ENCODE data around the gene GPR107.

- TF ChIP-seq, protein P1, sequence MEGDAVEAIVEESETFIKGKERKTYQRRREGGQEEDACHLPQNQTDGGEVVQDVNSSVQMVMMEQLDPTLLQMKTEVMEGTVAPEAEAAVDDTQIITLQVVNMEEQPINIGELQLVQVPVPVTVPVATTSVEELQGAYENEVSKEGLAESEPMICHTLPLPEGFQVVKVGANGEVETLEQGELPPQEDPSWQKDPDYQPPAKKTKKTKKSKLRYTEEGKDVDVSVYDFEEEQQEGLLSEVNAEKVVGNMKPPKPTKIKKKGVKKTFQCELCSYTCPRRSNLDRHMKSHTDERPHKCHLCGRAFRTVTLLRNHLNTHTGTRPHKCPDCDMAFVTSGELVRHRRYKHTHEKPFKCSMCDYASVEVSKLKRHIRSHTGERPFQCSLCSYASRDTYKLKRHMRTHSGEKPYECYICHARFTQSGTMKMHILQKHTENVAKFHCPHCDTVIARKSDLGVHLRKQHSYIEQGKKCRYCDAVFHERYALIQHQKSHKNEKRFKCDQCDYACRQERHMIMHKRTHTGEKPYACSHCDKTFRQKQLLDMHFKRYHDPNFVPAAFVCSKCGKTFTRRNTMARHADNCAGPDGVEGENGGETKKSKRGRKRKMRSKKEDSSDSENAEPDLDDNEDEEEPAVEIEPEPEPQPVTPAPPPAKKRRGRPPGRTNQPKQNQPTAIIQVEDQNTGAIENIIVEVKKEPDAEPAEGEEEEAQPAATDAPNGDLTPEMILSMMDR (conservative IDR thresholded peaks at IDR 0.05; ENCODE audit: low read length): no peak
- no peak for TF ChIP-seq EZH2phosphoT487 (IDR thresholded peaks at IDR 0.05; ENCODE audit: borderline replicate concordance, low read depth, low read length)
Measured at GRCh38 chr9:130124085-130124860, 70.6 kb downstream of the GPR107 start.
